DOHH2 (cell line): Measurements from ENCODE around the gene AIRE.

Experiments used
- H3F3A ChIP-seq: fragments of 200-600 bp; sonication (generic), shearing (Covaris generic); 2 replicates; pipeline ENCODE4 v1.6.0; 2016; ENCODE audit warnings: antibody characterized with exemption, mild to moderate bottlenecking; ENCODE audit not compliant: control insufficient read depth, insufficient read depth
- H3K27ac ChIP-seq: fragments of 200-600 bp; sonication (generic); 2 replicates; pipeline ENCODE4 v1.5.1; 2014; ENCODE audit warnings: low read depth, mild to moderate bottlenecking, low read length, moderate library complexity
- H3K27me3 ChIP-seq: fragments of 200-600 bp; sonication (generic); 2 replicates; pipeline ENCODE4 v1.6.1; 2014; ENCODE audit warnings: mild to moderate bottlenecking, low read length, mixed read lengths; ENCODE audit not compliant: control insufficient read depth
- H3K36me3 ChIP-seq: fragments of 200-600 bp; sonication (generic); 2 replicates; pipeline ENCODE4 v1.6.1; 2014; ENCODE audit warnings: mild to moderate bottlenecking, low read length, moderate library complexity, mixed read lengths; ENCODE audit not compliant: control insufficient read depth
- H3K4me1 ChIP-seq: fragments of 200-600 bp; sonication (generic); 2 replicates; pipeline ENCODE4 v1.6.1; 2014; ENCODE audit warnings: mild to moderate bottlenecking, low read length, mixed read lengths; ENCODE audit not compliant: control insufficient read depth
- H3K4me2 ChIP-seq: fragments of 200-600 bp; sonication (generic); 2 replicates; pipeline ENCODE4 v1.6.0; 2014; ENCODE audit warnings: mild to moderate bottlenecking, low read length, moderate library complexity
- H3K4me3 ChIP-seq: fragments of 200-600 bp; sonication (generic); 2 replicates; pipeline ENCODE4 v1.5.1; 2014; ENCODE audit warnings: mild to moderate bottlenecking, low read length, mixed read lengths
- H3K79me2 ChIP-seq: fragments of 200-600 bp; sonication (generic); 2 replicates; pipeline ENCODE4 v1.6.1; 2014; ENCODE audit warnings: mild to moderate bottlenecking, low read length, mixed read lengths; ENCODE audit not compliant: control insufficient read depth
- H3K9me2 ChIP-seq: fragments of 200-600 bp; sonication (generic); replicated peaks from 2 replicates; pipeline ENCODE4 v1.6.1; 2014; ENCODE audit warnings: mild to moderate bottlenecking, low read length, mixed read lengths; ENCODE audit not compliant: control insufficient read depth
- H3K9me3 ChIP-seq: fragments of 200-600 bp; sonication (generic); 2 replicates; pipeline ENCODE4 v1.6.1; 2014; ENCODE audit warnings: antibody characterized with exemption, low read length, mixed read lengths; ENCODE audit not compliant: control insufficient read depth, insufficient read depth
- H4K20me1 ChIP-seq: fragments of 200-600 bp; sonication (generic); 2 replicates; pipeline ENCODE4 v1.6.0; 2014; ENCODE audit warnings: low read depth, mild to moderate bottlenecking, antibody characterized with exemption, low read length, moderate library complexity; ENCODE audit not compliant: control insufficient read depth, insufficient read depth
- CTCF ChIP-seq: fragments of 200-600 bp; sonication (generic); IDR thresholded peaks from one replicate; pipeline ENCODE4 v1.5.1; 2014; ENCODE audit warnings: antibody characterized with exemption, mild to moderate bottlenecking, low read depth, low read length; ENCODE audit not compliant: poor library complexity, severe bottlenecking
- EZH2phosphoT487 ChIP-seq: fragments of 200-600 bp; sonication (generic); IDR thresholded peaks from 2 replicates; pipeline ENCODE4 v1.6.1; 2017; ENCODE audit warnings: borderline replicate concordance, mild to moderate bottlenecking, antibody characterized with exemption, low read length, moderate library complexity, mixed read lengths

The AIRE gene

DNA sequence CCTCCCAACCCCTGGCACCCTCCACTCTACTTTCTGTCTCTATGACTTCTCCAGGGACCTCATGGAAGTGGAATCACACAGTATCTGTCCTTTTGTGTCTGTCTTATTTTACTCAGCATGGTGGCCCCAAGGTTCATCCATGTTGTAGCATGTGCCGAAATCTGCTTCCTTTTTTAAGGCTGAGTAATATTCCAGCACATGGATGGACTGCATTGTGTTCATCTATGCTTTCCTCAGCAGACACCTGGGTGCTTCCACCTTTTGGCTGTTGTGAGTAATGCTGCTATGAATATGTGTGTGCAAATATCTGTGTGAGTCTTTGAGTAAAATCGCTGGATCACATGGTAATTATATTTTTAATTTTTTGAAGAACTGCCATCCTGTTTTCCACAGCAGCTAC lies 12.6 kb downstream of the AIRE start:
- H3K9me3 ChIP-seq: no peaks in the 10 kb centered on the region
- H3K4me1 ChIP-seq: peaks cover 70% of the 10 kb centered on the region
- H3K27ac ChIP-seq: peak overlapping the region; percentile 12; the same call in 1 of the 2 replicates
- H4K20me1 ChIP-seq: peaks cover 16% of the 10 kb centered on the region; the same call in 1 of the 2 replicates
- peaks cover 8% of the 10 kb centered on the region for H3F3A ChIP-seq
- H3K27me3 ChIP-seq: peaks cover 10% of the 10 kb centered on the region
- peaks cover 23% of the 10 kb centered on the region for H3K36me3 ChIP-seq
- H3K4me3 ChIP-seq: peak overlapping the region; percentile 27
- peak overlapping the region; percentile 97 for H3K4me2 ChIP-seq
- TF ChIP-seq CTCF: no peak
- no peak for TF ChIP-seq EZH2phosphoT487
- peaks cover 32% of the 10 kb centered on the region for H3K79me2 ChIP-seq
- no peaks in the 10 kb centered on the region for H3K9me2 ChIP-seq

DNA sequence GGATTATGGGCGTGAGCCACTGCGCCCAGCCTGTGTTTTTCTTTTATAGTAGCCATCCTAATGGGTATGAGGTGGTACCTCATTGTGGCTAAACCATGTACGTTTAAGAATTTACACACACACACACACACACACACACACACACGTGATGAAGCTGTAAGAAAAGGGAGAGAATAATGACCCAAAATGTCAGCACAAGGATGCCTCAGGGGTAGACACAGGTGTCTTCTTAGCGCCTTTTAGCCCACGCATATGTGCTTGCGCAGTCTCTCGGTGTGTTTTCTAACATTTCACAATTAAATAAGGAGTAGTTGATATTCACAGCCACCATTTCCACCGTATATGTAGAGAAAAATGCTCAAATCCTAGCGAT lies 13.4 kb downstream of the AIRE start:
- Histone ChIP-seq H3K4me2 (peak overlapping the region; percentile 97), H3F3A (peaks cover 8% of the 10 kb centered on the region), H3K36me3 (peaks cover 30% of the 10 kb centered on the region), H3K4me3 (peak overlapping the region; percentile 78), H3K79me2 (peaks cover 40% of the 10 kb centered on the region), H3K9me2 (no peaks in the 10 kb centered on the region), H3K27me3 (peaks cover 10% of the 10 kb centered on the region), H4K20me1 (peaks cover 16% of the 10 kb centered on the region; the same call in 1 of the 2 replicates), H3K4me1 (peaks cover 78% of the 10 kb centered on the region), H3K27ac (peak overlapping the region; percentile 95), H3K9me3 (no peaks in the 10 kb centered on the region)
- TF ChIP-seq CTCF (no peak), EZH2phosphoT487 (no peak)

- Histone ChIP-seq H3K4me1 (peaks cover 79% of the 10 kb centered on the region), H3K9me3 (no peaks in the 10 kb centered on the region), H3K79me2 (peaks cover 46% of the 10 kb centered on the region), H3F3A (peaks cover 8% of the 10 kb centered on the region), H4K20me1 (peaks cover 16% of the 10 kb centered on the region; the same call in 1 of the 2 replicates), H3K36me3 (peaks cover 35% of the 10 kb centered on the region), H3K27ac (peak within 1 kb of the TSS; percentile 95), H3K4me2 (peak within 1 kb of the TSS; percentile 97), H3K27me3 (peaks cover 10% of the 10 kb centered on the region), H3K4me3 (peak within 1 kb of the TSS; percentile 78), H3K9me2 (no peaks in the 10 kb centered on the region)
- TF ChIP-seq EZH2phosphoT487 (no peak), CTCF (no peak)
Observed at GRCh38 chr21:44299458-44300261, 14.0 kb downstream of the AIRE start, which contains the start of gene PFKL. PFKL (plus strand) TSS chr21:44300053; CDS start chr21:44300106, 53 bp downstream.
